A673 (cell line): ENCODE measurements around the gene ZDHHC22. TPM values are rescaled to one million over a fixed set of nuclear protein-coding genes. Genes with fewer than 3 reads are reported as not detected.
A peak's percentile ranks its signal among the peaks of the same experiment; 100 is the strongest.

ENCODE experiments used
- BruUV-seq: library from RNA; stranded (reverse); fragments of 400-500 nt; replicated peaks from 2 replicates; lab custom pipeline; 2021; lab: Mats Ljungman, UMichigan
- CTCF ChIA-PET: fragments of 300-600 bp; sonication (Branson Sonifier 250); formaldehyde crosslinking; loops from one replicate; lab custom pipeline; 2022; ENCODE audit warnings: antibody characterized with exemption; lab: Charles Lee
- POLR2A ChIA-PET: fragments of 300-600 bp; sonication (Branson Sonifier 250); formaldehyde crosslinking; loops from one replicate; lab custom pipeline; 2022; ENCODE audit warnings: antibody characterized with exemption; ENCODE audit not compliant: low non-redundant PET; lab: Charles Lee
- DNase-seq: peaks from one replicate; pipeline ENCODE4 v3.0.0-alpha.2; 2015; ENCODE audit warnings: low spot score
- H3K27ac ChIP-seq: fragments of 200-600 bp; sonication (generic); 2 replicates; pipeline ENCODE4 v1.5.1; 2016; ENCODE audit warnings: mixed run types, low read depth, mild to moderate bottlenecking, mixed read lengths, antibody characterized with exemption, low read length; ENCODE audit not compliant: poor library complexity, severe bottlenecking
- H3K27me3 ChIP-seq: fragments of 200-600 bp; sonication (generic); replicated peaks from 2 replicates; pipeline ENCODE4 v1.6.1; 2017; ENCODE audit warnings: mixed run types, low read depth, mild to moderate bottlenecking, mixed read lengths, antibody characterized with exemption, low read length; ENCODE audit not compliant: insufficient read depth, poor library complexity
- H3K36me3 ChIP-seq: fragments of 200-600 bp; sonication (generic); 2 replicates; pipeline ENCODE4 v1.6.1; 2016; ENCODE audit warnings: mixed run types, mild to moderate bottlenecking, mixed read lengths, antibody characterized with exemption, low read length; ENCODE audit not compliant: insufficient read depth, poor library complexity, severe bottlenecking
- H3K4me1 ChIP-seq: fragments of 200-600 bp; sonication (generic); 2 replicates; pipeline ENCODE4 v1.6.1; 2017; ENCODE audit warnings: mixed run types, mild to moderate bottlenecking, mixed read lengths, antibody characterized with exemption, low read length; ENCODE audit not compliant: insufficient read depth, poor library complexity, severe bottlenecking
- H3K4me3 ChIP-seq: fragments of 200-600 bp; sonication (generic); 2 replicates; pipeline ENCODE4 v1.5.1; 2016; ENCODE audit warnings: low read depth, mixed run types, mild to moderate bottlenecking, mixed read lengths, low read length; ENCODE audit not compliant: poor library complexity, severe bottlenecking
- H3K9me3 ChIP-seq: fragments of 200-600 bp; sonication (generic); 2 replicates; pipeline ENCODE4 v1.6.1; 2016; ENCODE audit warnings: mixed run types, low read depth, mild to moderate bottlenecking, mixed read lengths, antibody characterized with exemption, low read length; ENCODE audit not compliant: poor library complexity, severe bottlenecking
- EZH2 ChIP-seq: fragments of 200-600 bp; sonication (generic); IDR thresholded peaks from 2 replicates; pipeline ENCODE4 v1.6.1; 2017; ENCODE audit warnings: borderline replicate concordance, low read depth, mild to moderate bottlenecking, mixed read lengths, antibody characterized with exemption, low read length; ENCODE audit not compliant: poor library complexity, severe bottlenecking
- intact Hi-C: fragments of 100-400 bp; cut with micrococcal nuclease; formaldehyde crosslinking; loops from one replicate; pipeline ENCODE4 v1.10.0; 2022; ENCODE audit not compliant: unreplicated experiment
- total RNA-seq: library from RNA; stranded (reverse); gene quantifications from 2 replicates; pipeline ENCODE4 v1.2.3, GENCODE V29; 2021
- TF ChIP-seq, protein P1 (sequence below): fragments of 300-800, 200-600 bp; sonication (generic); conservative IDR thresholded peaks from 2 replicates; pipeline ENCODE4 v1.5.1; 2017; ENCODE audit warnings: low read depth, mild to moderate bottlenecking, antibody characterized with exemption, low read length, moderate library complexity, mixed read lengths

ZDHHC22 gene
- total RNA-seq, 1 experiment from 2014 or later: 0.60 TPM

DNA sequence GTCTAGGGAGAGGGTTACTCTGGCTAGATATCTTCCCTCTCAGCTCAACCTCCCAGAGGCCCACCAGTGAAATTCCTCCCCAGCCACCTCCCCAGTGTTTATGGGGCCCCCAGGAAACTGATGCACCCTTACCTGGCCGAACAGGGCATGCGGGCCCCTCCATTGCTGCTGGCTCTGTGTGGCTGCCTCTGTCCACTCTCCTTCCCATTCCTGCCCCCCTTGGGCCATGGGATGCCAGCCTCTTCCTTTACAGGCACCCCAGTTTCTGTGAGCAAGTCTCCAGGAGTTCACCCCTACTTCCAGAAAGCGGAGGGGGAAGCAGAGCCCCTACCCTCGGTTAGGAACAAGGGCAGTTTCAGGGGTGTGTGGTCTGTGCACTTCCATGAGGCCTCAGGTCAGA is 19.4 kb upstream of the ZDHHC22 start:
- no peak for DNase-seq
- intact Hi-C loops: no loop called here
- Histone ChIP-seq H3K4me1 (peaks cover 7% of the 10 kb centered on the region), H3K4me3 (no peak overlapping the region), H3K27ac (no peak overlapping the region), H3K27me3 (peaks cover 10% of the 10 kb centered on the region), H3K36me3 (no peaks in the 10 kb centered on the region), H3K9me3 (no peaks in the 10 kb centered on the region)
- BruUV-seq: no TSS peak
- CTCF ChIA-PET: no interaction called here
- POLR2A ChIA-PET: no interaction called here
- TF ChIP-seq EZH2: no peak
- TF ChIP-seq, protein P1, sequence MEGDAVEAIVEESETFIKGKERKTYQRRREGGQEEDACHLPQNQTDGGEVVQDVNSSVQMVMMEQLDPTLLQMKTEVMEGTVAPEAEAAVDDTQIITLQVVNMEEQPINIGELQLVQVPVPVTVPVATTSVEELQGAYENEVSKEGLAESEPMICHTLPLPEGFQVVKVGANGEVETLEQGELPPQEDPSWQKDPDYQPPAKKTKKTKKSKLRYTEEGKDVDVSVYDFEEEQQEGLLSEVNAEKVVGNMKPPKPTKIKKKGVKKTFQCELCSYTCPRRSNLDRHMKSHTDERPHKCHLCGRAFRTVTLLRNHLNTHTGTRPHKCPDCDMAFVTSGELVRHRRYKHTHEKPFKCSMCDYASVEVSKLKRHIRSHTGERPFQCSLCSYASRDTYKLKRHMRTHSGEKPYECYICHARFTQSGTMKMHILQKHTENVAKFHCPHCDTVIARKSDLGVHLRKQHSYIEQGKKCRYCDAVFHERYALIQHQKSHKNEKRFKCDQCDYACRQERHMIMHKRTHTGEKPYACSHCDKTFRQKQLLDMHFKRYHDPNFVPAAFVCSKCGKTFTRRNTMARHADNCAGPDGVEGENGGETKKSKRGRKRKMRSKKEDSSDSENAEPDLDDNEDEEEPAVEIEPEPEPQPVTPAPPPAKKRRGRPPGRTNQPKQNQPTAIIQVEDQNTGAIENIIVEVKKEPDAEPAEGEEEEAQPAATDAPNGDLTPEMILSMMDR: no peak

DNA sequence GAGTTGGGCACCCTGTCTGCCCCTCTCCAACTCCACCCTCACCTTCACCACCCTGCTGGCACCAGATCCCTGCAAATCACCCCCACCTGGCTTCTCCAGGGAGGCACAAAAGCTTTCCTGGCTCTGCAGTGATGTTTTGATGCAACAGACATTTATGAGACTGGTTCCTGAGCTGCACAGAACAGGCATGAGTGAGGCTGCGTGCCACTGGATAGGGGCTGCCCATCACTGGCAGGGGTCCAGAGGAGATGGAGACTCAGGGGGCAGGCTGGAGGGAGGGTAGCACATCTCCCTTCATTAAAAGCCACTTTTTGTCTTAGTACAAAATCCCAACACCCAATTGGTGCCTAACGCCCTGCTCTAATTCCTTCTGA is 17.3 kb upstream of the ZDHHC22 start:
- no peak for TF ChIP-seq EZH2
- TF ChIP-seq, protein P1: no peak
- H3K36me3 ChIP-seq: no peaks in the 10 kb centered on the region
- intact Hi-C loops: no loop called here
- peaks cover 16% of the 10 kb centered on the region for H3K4me1 ChIP-seq
- H3K27ac ChIP-seq: no peak overlapping the region
- H3K9me3 ChIP-seq: no peaks in the 10 kb centered on the region
- ChIA-PET CTCF (no interaction called here), POLR2A (no interaction called here)
- H3K27me3 ChIP-seq: peaks cover 10% of the 10 kb centered on the region
- no TSS peak for BruUV-seq
- no peak for DNase-seq
- H3K4me3 ChIP-seq: no peak overlapping the region

DNA sequence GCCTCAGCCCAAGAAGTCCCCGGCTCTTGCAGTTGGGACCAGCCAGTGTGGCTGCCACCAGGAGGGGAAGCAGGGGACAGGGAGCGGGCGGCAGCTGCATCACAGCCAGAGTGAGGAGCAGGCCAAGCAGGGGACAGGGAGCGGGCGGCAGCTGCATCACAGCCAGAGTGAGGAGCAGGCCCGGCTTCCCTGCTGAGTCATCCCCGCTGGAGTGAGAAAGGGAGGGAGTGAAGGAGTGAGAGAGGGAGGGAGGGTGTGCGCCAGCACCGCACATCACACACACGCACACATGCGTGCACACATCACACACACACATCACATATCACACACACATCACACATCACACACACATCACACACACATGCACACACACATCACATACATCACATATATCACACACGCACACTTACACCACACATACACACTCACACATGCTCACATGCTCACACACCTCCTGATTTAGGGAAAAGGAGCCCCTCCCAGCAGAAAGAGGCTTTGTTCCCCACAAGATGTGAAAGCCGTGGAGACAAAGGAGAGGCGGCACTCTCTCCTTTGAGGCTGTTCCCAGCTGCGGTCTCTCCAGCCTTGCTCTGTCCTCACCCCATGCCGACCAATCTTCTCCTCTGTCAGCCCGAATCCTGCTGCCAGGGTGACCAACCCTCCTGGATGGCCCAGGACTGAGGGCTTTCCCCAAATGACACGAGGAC is 16.7 kb upstream of the ZDHHC22 start:
- Histone ChIP-seq H3K4me3 (no peak overlapping the region), H3K9me3 (no peaks in the 10 kb centered on the region), H3K36me3 (no peaks in the 10 kb centered on the region), H3K27ac (no peak overlapping the region), H3K4me1 (peaks cover 16% of the 10 kb centered on the region), H3K27me3 (peaks cover 10% of the 10 kb centered on the region)
- intact Hi-C loops: no loop called here
- TF ChIP-seq, protein P1: no peak
- no peak for TF ChIP-seq EZH2
- CTCF ChIA-PET: no interaction called here
- BruUV-seq: no TSS peak
- peak; percentile 62 for DNase-seq
- POLR2A ChIA-PET: no interaction called here
